SK-N-SH treated with all-trans-retinoic acid at 6 μM for 48 hours (cell line): ENCODE data around the gene FASN.

Source experiments
- ATAC-seq: fragments of 200-7000 bp; cut with Tn5 transposase; 3 replicates; pipeline ENCODE4 v1.9.1; 2020; ENCODE audit warnings: mild to moderate bottlenecking, moderate library complexity
- ARNTL ChIP-seq: fragments of 450-650 bp; formaldehyde crosslinking; IDR thresholded peaks from 2 replicates; pipeline ENCODE4 v1.5.0; 2020; ENCODE audit warnings: low read depth, mild to moderate bottlenecking, moderate library complexity, borderline replicate concordance
- BACH2 ChIP-seq: fragments of 250-450 bp; sonication (Bioruptor Pico); IDR thresholded peaks from 2 replicates; pipeline ENCODE4 v1.9.0; 2021; ENCODE audit warnings: mild to moderate bottlenecking, borderline replicate concordance
- CSDC2 ChIP-seq: fragments of 250-450 bp; sonication (Bioruptor Pico); IDR thresholded peaks from 2 replicates; pipeline ENCODE4 v1.5.0; 2020; ENCODE audit warnings: mild to moderate bottlenecking, moderate library complexity
- ESRRG ChIP-seq: fragments of 250-450 bp; sonication (Bioruptor Pico); IDR thresholded peaks from 2 replicates; pipeline ENCODE4 v1.6.1; 2021; ENCODE audit warnings: mild to moderate bottlenecking
- GLIS3 ChIP-seq: fragments of 250-450 bp; sonication (Bioruptor Pico); IDR thresholded peaks from 2 replicates; pipeline ENCODE4 v1.5.0; 2020; ENCODE audit warnings: mild to moderate bottlenecking, moderate library complexity
- ISL1 ChIP-seq: fragments of 250-450 bp; sonication (Bioruptor Pico); IDR thresholded peaks from 2 replicates; pipeline ENCODE4 v2.1.2; 2022; ENCODE audit warnings: mild to moderate bottlenecking, moderate library complexity
- OSR1 ChIP-seq: fragments of 250-450 bp; sonication (Bioruptor Pico); IDR thresholded peaks from 2 replicates; pipeline ENCODE4 v1.8.0; 2022; ENCODE audit warnings: moderate library complexity, mild to moderate bottlenecking, inconsistent platforms
- PATZ1 ChIP-seq: fragments of 250-450 bp; sonication (Bioruptor Pico); IDR thresholded peaks from 2 replicates; pipeline ENCODE4 v1.8.0; 2020; ENCODE audit warnings: mild to moderate bottlenecking, moderate library complexity, borderline replicate concordance
- PPARA ChIP-seq: fragments of 250-450 bp; sonication (Bioruptor Pico); IDR thresholded peaks from 2 replicates; pipeline ENCODE4 v1.5.0; 2020; ENCODE audit warnings: mild to moderate bottlenecking, borderline replicate concordance
- RARB ChIP-seq: fragments of 250-450 bp; sonication (Bioruptor Pico); IDR thresholded peaks from 2 replicates; pipeline ENCODE4 v1.8.0; 2021; ENCODE audit warnings: mild to moderate bottlenecking, moderate library complexity
- SNAI2 ChIP-seq: fragments of 250-450 bp; sonication (Bioruptor Pico); IDR thresholded peaks from 2 replicates; pipeline ENCODE4 v1.5.0; 2020; ENCODE audit warnings: mild to moderate bottlenecking, moderate library complexity
- TCF4 ChIP-seq: fragments of 250-450 bp; sonication (Bioruptor Pico); IDR thresholded peaks from 2 replicates; pipeline ENCODE4 v1.8.0; 2021; ENCODE audit warnings: mild to moderate bottlenecking, moderate library complexity, borderline replicate concordance
- TOX ChIP-seq: fragments of 250-450 bp; sonication (Bioruptor Pico); IDR thresholded peaks from 2 replicates; pipeline ENCODE4 v1.8.0; 2021; ENCODE audit warnings: mild to moderate bottlenecking, moderate library complexity, borderline replicate concordance
- ZC3H10 ChIP-seq: fragments of 250-450 bp; sonication (Bioruptor Pico); IDR thresholded peaks from 2 replicates; pipeline ENCODE4 v1.5.1; 2021; ENCODE audit warnings: mild to moderate bottlenecking, moderate library complexity
- ZFP3 ChIP-seq: fragments of 250-450 bp; sonication (Bioruptor Pico); IDR thresholded peaks from 2 replicates; pipeline ENCODE4 v1.5.0; 2020; ENCODE audit warnings: mild to moderate bottlenecking, moderate library complexity
- ZNF70 ChIP-seq: fragments of 450-650 bp; formaldehyde crosslinking; IDR thresholded peaks from 2 replicates; pipeline ENCODE4 v1.5.0; 2020; ENCODE audit warnings: mild to moderate bottlenecking, moderate library complexity
- TF ChIP-seq, protein P1 (sequence below): fragments of 250-450 bp; sonication (Bioruptor Pico); IDR thresholded peaks from 2 replicates; pipeline ENCODE4 v1.5.1; 2021; ENCODE audit warnings: mild to moderate bottlenecking, moderate library complexity
- TF ChIP-seq, protein P2 (sequence below): fragments of 250-450 bp; sonication (Bioruptor Pico); IDR thresholded peaks from 2 replicates; pipeline ENCODE4 v1.5.1; 2020; ENCODE audit warnings: low read depth, mild to moderate bottlenecking, moderate library complexity
- TF ChIP-seq, protein P3 (sequence below): fragments of 250-450 bp; sonication (Bioruptor Pico); IDR thresholded peaks from 2 replicates; pipeline ENCODE4 v1.8.0; 2021; ENCODE audit warnings: low read depth, mild to moderate bottlenecking, moderate library complexity, borderline replicate concordance
- TF ChIP-seq, protein P4 (sequence below): fragments of 250-450 bp; sonication (Bioruptor Pico); IDR thresholded peaks from 2 replicates; pipeline ENCODE4 v1.5.0; 2020; ENCODE audit warnings: mild to moderate bottlenecking, moderate library complexity

Gene FASN

GRCh38 chr17:82043507-82043906, 54.5 kb downstream of the FASN start:
- no peak; the same call in 2 of the 3 replicates for ATAC-seq
- TF ChIP-seq, protein P1, sequence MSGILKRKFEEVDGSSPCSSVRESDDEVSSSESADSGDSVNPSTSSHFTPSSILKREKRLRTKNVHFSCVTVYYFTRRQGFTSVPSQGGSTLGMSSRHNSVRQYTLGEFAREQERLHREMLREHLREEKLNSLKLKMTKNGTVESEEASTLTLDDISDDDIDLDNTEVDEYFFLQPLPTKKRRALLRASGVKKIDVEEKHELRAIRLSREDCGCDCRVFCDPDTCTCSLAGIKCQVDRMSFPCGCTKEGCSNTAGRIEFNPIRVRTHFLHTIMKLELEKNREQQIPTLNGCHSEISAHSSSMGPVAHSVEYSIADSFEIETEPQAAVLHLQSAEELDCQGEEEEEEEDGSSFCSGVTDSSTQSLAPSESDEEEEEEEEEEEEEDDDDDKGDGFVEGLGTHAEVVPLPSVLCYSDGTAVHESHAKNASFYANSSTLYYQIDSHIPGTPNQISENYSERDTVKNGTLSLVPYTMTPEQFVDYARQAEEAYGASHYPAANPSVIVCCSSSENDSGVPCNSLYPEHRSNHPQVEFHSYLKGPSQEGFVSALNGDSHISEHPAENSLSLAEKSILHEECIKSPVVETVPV (CRISPR knock-in tag): no peak
- TF ChIP-seq SNAI2 (CRISPR knock-in tag) (no peak), PPARA (no peak), ESRRG (CRISPR knock-in tag) (no peak), RARB (CRISPR knock-in tag) (no peak), TOX (CRISPR knock-in tag) (no peak)
- TF ChIP-seq, protein P2, sequence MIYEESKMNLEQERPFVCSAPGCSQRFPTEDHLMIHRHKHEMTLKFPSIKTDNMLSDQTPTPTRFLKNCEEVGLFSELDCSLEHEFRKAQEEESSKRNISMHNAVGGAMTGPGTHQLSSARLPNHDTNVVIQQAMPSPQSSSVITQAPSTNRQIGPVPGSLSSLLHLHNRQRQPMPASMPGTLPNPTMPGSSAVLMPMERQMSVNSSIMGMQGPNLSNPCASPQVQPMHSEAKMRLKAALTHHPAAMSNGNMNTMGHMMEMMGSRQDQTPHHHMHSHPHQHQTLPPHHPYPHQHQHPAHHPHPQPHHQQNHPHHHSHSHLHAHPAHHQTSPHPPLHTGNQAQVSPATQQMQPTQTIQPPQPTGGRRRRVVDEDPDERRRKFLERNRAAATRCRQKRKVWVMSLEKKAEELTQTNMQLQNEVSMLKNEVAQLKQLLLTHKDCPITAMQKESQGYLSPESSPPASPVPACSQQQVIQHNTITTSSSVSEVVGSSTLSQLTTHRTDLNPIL (CRISPR knock-in tag): no peak
- TF ChIP-seq, protein P3, sequence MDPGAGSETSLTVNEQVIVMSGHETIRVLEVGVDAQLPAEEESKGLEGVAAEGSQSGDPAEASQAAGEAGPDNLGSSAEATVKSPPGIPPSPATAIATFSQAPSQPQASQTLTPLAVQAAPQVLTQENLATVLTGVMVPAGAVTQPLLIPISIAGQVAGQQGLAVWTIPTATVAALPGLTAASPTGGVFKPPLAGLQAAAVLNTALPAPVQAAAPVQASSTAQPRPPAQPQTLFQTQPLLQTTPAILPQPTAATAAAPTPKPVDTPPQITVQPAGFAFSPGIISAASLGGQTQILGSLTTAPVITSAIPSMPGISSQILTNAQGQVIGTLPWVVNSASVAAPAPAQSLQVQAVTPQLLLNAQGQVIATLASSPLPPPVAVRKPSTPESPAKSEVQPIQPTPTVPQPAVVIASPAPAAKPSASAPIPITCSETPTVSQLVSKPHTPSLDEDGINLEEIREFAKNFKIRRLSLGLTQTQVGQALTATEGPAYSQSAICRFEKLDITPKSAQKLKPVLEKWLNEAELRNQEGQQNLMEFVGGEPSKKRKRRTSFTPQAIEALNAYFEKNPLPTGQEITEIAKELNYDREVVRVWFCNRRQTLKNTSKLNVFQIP (CRISPR knock-in tag): no peak

- TF ChIP-seq TOX (CRISPR knock-in tag) (no peak), ZC3H10 (CRISPR knock-in tag) (no peak), ZNF70 (CRISPR knock-in tag) (no peak), PATZ1 (CRISPR knock-in tag) (no peak), BACH2 (CRISPR knock-in tag) (no peak), SNAI2 (CRISPR knock-in tag) (no peak), RARB (CRISPR knock-in tag) (no peak), CSDC2 (CRISPR knock-in tag) (no peak), TCF4 (CRISPR knock-in tag) (no peak), ESRRG (CRISPR knock-in tag) (no peak)
- TF ChIP-seq, protein P1 (CRISPR knock-in tag): no peak
- TF ChIP-seq, protein P3 (CRISPR knock-in tag): no peak
- ATAC-seq: no peak
These were observed 55.4 kb downstream of the FASN start for GRCh38 chr17:82042649-82043048.

GRCh38 chr17:82041144-82041814, 56.8 kb downstream of the FASN start:
- TF ChIP-seq ISL1 (no peak), OSR1 (CRISPR knock-in tag) (no peak), ZC3H10 (CRISPR knock-in tag) (no peak), ZNF70 (CRISPR knock-in tag) (no peak), ZFP3 (CRISPR knock-in tag) (no peak), PPARA (no peak), ARNTL (CRISPR knock-in tag) (no peak), SNAI2 (CRISPR knock-in tag) (no peak), BACH2 (CRISPR knock-in tag) (no peak), GLIS3 (CRISPR knock-in tag) (no peak), RARB (CRISPR knock-in tag) (no peak)
- TF ChIP-seq, protein P1 (CRISPR knock-in tag): no peak
- TF ChIP-seq, protein P4, sequence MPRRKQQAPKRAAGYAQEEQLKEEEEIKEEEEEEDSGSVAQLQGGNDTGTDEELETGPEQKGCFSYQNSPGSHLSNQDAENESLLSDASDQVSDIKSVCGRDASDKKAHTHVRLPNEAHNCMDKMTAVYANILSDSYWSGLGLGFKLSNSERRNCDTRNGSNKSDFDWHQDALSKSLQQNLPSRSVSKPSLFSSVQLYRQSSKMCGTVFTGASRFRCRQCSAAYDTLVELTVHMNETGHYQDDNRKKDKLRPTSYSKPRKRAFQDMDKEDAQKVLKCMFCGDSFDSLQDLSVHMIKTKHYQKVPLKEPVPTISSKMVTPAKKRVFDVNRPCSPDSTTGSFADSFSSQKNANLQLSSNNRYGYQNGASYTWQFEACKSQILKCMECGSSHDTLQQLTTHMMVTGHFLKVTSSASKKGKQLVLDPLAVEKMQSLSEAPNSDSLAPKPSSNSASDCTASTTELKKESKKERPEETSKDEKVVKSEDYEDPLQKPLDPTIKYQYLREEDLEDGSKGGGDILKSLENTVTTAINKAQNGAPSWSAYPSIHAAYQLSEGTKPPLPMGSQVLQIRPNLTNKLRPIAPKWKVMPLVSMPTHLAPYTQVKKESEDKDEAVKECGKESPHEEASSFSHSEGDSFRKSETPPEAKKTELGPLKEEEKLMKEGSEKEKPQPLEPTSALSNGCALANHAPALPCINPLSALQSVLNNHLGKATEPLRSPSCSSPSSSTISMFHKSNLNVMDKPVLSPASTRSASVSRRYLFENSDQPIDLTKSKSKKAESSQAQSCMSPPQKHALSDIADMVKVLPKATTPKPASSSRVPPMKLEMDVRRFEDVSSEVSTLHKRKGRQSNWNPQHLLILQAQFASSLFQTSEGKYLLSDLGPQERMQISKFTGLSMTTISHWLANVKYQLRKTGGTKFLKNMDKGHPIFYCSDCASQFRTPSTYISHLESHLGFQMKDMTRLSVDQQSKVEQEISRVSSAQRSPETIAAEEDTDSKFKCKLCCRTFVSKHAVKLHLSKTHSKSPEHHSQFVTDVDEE (CRISPR knock-in tag): no peak
- ATAC-seq: no peak
